Measurements from ENCODE around the gene DMWD.
"Not testable (repeated sequence)": the region's sequence is repeated elsewhere in the genome, so short reads cannot be mapped to it uniquely, and the experiment has no call there.

GRCh38 chr19:45799541-45799940 lies 6.9 kb upstream of the DMWD start:
- TF ChIP-seq CTCF (conservative IDR thresholded peaks at IDR 0.05; ENCODE audit: low read length); EZH2phosphoT487 (IDR thresholded peaks at IDR 0.05; ENCODE audit: borderline replicate concordance, low read depth, low read length): not testable (repeated sequence)

Data from OCI-LY7 (cell line).